ENCODE measurements around the gene RASSF7. TPM values are rescaled to one million over a fixed set of nuclear protein-coding genes. Genes with fewer than 3 reads are reported as not detected.
A peak's percentile ranks its signal among the peaks of the same experiment; 100 is the strongest.

Gene RASSF7
- total RNA-seq, 1 donor from 2014 or later: 38.2 TPM

GRCh38 chr11:612201-612960 is 51.6 kb downstream of the RASSF7 start:
- Mint-ChIP-seq H3K36me3 (ENCODE audit: insufficient read depth) (peaks cover 8% of the 10 kb centered on the region), H3K27me3 (no peaks in the 10 kb centered on the region), H3K27ac (peak overlapping the region; percentile 41), H3K4me3 (ENCODE audit: low read depth) (no peak overlapping the region), H3K9me3 (ENCODE audit: low read depth) (no peaks in the 10 kb centered on the region), H3K4me1 (ENCODE audit: low read depth) (peaks cover 2% of the 10 kb centered on the region)
- DNase-seq (ENCODE audit: low spot score, unreplicated experiment): no peak
- TF ChIP-seq CTCF (IDR thresholded peaks at IDR 0.05; ENCODE audit: unreplicated experiment): peak; percentile 33

- no peaks in the 10 kb centered on the region for H3K27me3 Mint-ChIP-seq
- H3K36me3 Mint-ChIP-seq (ENCODE audit: insufficient read depth): peaks cover 8% of the 10 kb centered on the region
- peaks cover 2% of the 10 kb centered on the region for H3K4me1 Mint-ChIP-seq (ENCODE audit: low read depth)
- TF ChIP-seq CTCF (IDR thresholded peaks at IDR 0.05; ENCODE audit: unreplicated experiment): no peak
- DNase-seq (ENCODE audit: low spot score, unreplicated experiment): no peak
- H3K9me3 Mint-ChIP-seq (ENCODE audit: low read depth): no peaks in the 10 kb centered on the region
- H3K27ac Mint-ChIP-seq: no peak overlapping the region
- no peak overlapping the region for H3K4me3 Mint-ChIP-seq (ENCODE audit: low read depth)
Observed at GRCh38 chr11:612961-613300, 52.2 kb downstream of the RASSF7 start.

GRCh38 chr11:613369-613968 is 52.7 kb downstream of the RASSF7 start:
- H3K4me3 Mint-ChIP-seq (ENCODE audit: low read depth): no peak overlapping the region
- TF ChIP-seq CTCF (IDR thresholded peaks at IDR 0.05; ENCODE audit: unreplicated experiment): no peak
- H3K36me3 Mint-ChIP-seq (ENCODE audit: insufficient read depth): peaks cover 5% of the 10 kb centered on the region
- DNase-seq (ENCODE audit: low spot score, unreplicated experiment): no peak
- no peak overlapping the region for H3K27ac Mint-ChIP-seq
- H3K27me3 Mint-ChIP-seq: no peaks in the 10 kb centered on the region
- H3K9me3 Mint-ChIP-seq (ENCODE audit: low read depth): no peaks in the 10 kb centered on the region
- peaks cover 2% of the 10 kb centered on the region for H3K4me1 Mint-ChIP-seq (ENCODE audit: low read depth)

Small RNA genes within 50 kb of the gene (microRNA-seq; reads per million reads assigned to microRNA genes)
- 437 reads per million, percentile 72 among the genes with 10 or more reads in this experiment for gene MIR210 (ENCODE audit: borderline number of aligned reads, unreplicated experiment)

Other genes with a start within 250 kb of the RASSF7 start
- gene IFITM1, start 246.9 kb upstream of the RASSF7 start, total RNA-seq: 2.3 TPM in 2 replicates
- 99.3 and 105 TPM in 2 replicates for gene IFITM3, start 240.1 kb upstream of the RASSF7 start, total RNA-seq
- 277 and 294 TPM in 2 replicates for gene B4GALNT4, start 191.5 kb upstream of the RASSF7 start, total RNA-seq
- gene PKP3, start 166.8 kb upstream of the RASSF7 start, total RNA-seq: 55.9 and 56.9 TPM in 2 replicates
- 111 and 117 TPM in 2 replicates for gene SIGIRR, start 146.0 kb upstream of the RASSF7 start, total RNA-seq
- gene ANO9, start 119.0 kb upstream of the RASSF7 start, total RNA-seq: 31.0 and 34.6 TPM in 2 replicates
- 48.2 and 50.4 TPM in 2 replicates for gene PTDSS2, start 110.7 kb upstream of the RASSF7 start, total RNA-seq
- gene RNH1, start 53.7 kb upstream of the RASSF7 start, total RNA-seq: 49.4 and 52.6 TPM in 2 replicates
- gene HRAS, start 25.4 kb upstream of the RASSF7 start, total RNA-seq: 53.4 and 61.6 TPM in 2 replicates
- gene LRRC56, start 23.4 kb upstream of the RASSF7 start, total RNA-seq: 5.1 and 5.4 TPM in 2 replicates
- 15.6 and 19.3 TPM in 2 replicates for gene LMNTD2, start 232 bp upstream of the RASSF7 start, total RNA-seq
- 44.4 and 44.9 TPM in 2 replicates for gene PHRF1, start 15.5 kb downstream of the RASSF7 start, total RNA-seq
- gene IRF7, start 55.0 kb downstream of the RASSF7 start, total RNA-seq: 8.7 and 12.6 TPM in 2 replicates
- 0.24 and 0.98 TPM in 2 replicates for gene CDHR5, start 64.0 kb downstream of the RASSF7 start, total RNA-seq
- gene SCT, start 66.2 kb downstream of the RASSF7 start, total RNA-seq: 2.9 and 3.8 TPM in 2 replicates
- gene DRD4, start 76.3 kb downstream of the RASSF7 start, total RNA-seq: 1.1 and 2.7 TPM in 2 replicates
- 49.2 and 57.0 TPM in 2 replicates for gene DEAF1, start 134.3 kb downstream of the RASSF7 start, total RNA-seq
- gene TMEM80, start 134.8 kb downstream of the RASSF7 start, total RNA-seq: 29.4 and 32.6 TPM in 2 replicates
- gene EPS8L2, start 145.3 kb downstream of the RASSF7 start, total RNA-seq: 100.0 and 111 TPM in 2 replicates
- 112 and 120 TPM in 2 replicates for gene TALDO1, start 186.5 kb downstream of the RASSF7 start, total RNA-seq
- gene GATD1, start 216.5 kb downstream of the RASSF7 start, total RNA-seq: 74.1 and 75.4 TPM in 2 replicates
- gene CEND1, start 229.1 kb downstream of the RASSF7 start, total RNA-seq: not detected in 2 replicates
- 40.5 and 48.9 TPM in 2 replicates for gene SLC25A22, start 237.3 kb downstream of the RASSF7 start, total RNA-seq
- 33.3 and 35.0 TPM in 2 replicates for gene PIDD1, start 244.3 kb downstream of the RASSF7 start, total RNA-seq
- gene RPLP2, start 249.0 kb downstream of the RASSF7 start, total RNA-seq: 1,463 and 1,530 TPM in 2 replicates